Esophagus muscularis mucosa (tissue), 4 donors: ENCODE data around the gene TTLL1. TPM values are rescaled to one million over a fixed set of nuclear protein-coding genes. Genes with fewer than 3 reads are reported as not detected.

Experiments used
- DNase-seq: peaks from one replicate; pipeline ENCODE4 v3.0.0-alpha.2; 2017; ENCODE audit errors: extremely low spot score
- H3K27ac ChIP-seq, 4 donors: fragments of 200-600 bp; sonication (generic); replicated peaks in 1 of 4; 1 replicate in 3 of 4; 2 replicates in 1 of 4; pipeline ENCODE4 v1.5.1; 2016 to 2019; ENCODE audit warnings: mild to moderate bottlenecking in 1 of 4
- H3K27me3 ChIP-seq, 4 donors: fragments of 200-600 bp; sonication (generic); one replicate each; pipeline versions ENCODE4 v1.5.1 to v1.6.0; 2016 to 2019
- H3K36me3 ChIP-seq, 4 donors: fragments of 200-600 bp; sonication (generic); one replicate each; pipeline ENCODE4 v1.5.1; 2016 to 2019
- H3K4me1 ChIP-seq, 4 donors: fragments of 200-600 bp; sonication (generic); one replicate each; pipeline ENCODE4 v1.5.1; 2016 to 2019
- H3K4me3 ChIP-seq, 4 donors: fragments of 200-600 bp; sonication (generic); 1 replicate in 2 of 4; 2 replicates in 2 of 4; pipeline ENCODE4 v1.5.1; 2016 to 2019; ENCODE audit warnings: mild to moderate bottlenecking in 4 of 4, moderate library complexity in 1 of 4
- H3K9me3 ChIP-seq, 4 donors: fragments of 200-600 bp; sonication (generic); 1 replicate in 3 of 4; 2 replicates in 1 of 4; pipeline ENCODE4 v1.5.1; 2016 to 2019
- EP300 ChIP-seq: sonication (generic); formaldehyde crosslinking; IDR thresholded peaks from one replicate; pipeline ENCODE4 v1.6.1; 2017; ENCODE audit warnings: antibody characterized with exemption
- POLR2A ChIP-seq: fragments of 450-650 bp; IDR thresholded peaks from one replicate; pipeline ENCODE4 v1.6.1; 2017; ENCODE audit warnings: antibody characterized with exemption, moderate library complexity, mild to moderate bottlenecking, low read depth
- POLR2AphosphoS5 ChIP-seq, 2 donors: sonication (generic); formaldehyde crosslinking; IDR thresholded peaks; one replicate each; pipeline ENCODE4 v1.6.1; 2017; ENCODE audit warnings: antibody characterized with exemption in 2 of 2
- WGBS: methylation state at CpG from one replicate; pipeline ENCODE4 v1.1.5; 2018; 5-methylcytosine and 5-hydroxymethylcytosine counted together
- intact Hi-C: fragments of 100-400 bp; cut with DNase I; formaldehyde crosslinking; loops from one replicate; pipeline ENCODE4 v1.15.1; 2023
- total RNA-seq, 4 donors: library from RNA; depleted of rRNA; stranded (reverse); fragments of >200 nt; gene quantifications; one replicate each; pipeline versions ENCODE4 v1.1.0 to v1.2.1, GENCODE V29; 2016
- TF ChIP-seq, protein P1 (sequence below), 3 experiments: fragments of 200-600 bp in 2 of 3; fragments of 450-650 bp in 1 of 3; sonication (generic) in 2 of 3; IDR thresholded peaks; one replicate each; pipeline ENCODE4 v1.5.1; 2017 to 2019; ENCODE audit warnings: antibody characterized with exemption in 3 of 3, mild to moderate bottlenecking in 2 of 3, moderate library complexity in 1 of 3

The TTLL1 gene
- total RNA-seq, 4 donors from 2014 or later, result 2.8 to 7.3 (median 4.1) TPM

DNA sequence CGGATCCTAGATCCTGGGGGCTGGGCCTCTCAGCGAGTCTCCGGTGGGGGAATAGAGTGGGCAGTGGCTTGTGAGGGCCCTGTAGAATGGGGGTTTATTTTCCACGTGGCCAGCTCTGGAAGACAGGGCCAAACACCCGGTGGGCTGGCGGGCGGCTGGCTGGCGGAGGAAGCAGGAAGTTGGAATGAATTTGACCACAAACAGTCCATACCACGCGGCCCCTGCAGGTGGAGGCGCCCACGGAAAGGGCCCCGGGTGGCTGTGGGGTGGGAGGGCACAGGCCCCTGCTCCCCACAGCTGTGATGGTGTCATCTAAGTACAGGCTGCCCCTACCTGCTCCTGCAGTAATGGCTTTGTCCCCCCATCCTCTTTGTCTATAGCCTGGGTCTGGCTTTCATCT lies 38.9 kb upstream of the TTLL1 start:
- H3K27ac ChIP-seq, result no peak overlapping the region
- H3K36me3 ChIP-seq, result peaks cover 9 to 24% (median 14%) of the 10 kb centered on the region in 4 donors
- DNase-seq, result no peak
- H3K9me3 ChIP-seq, result no peaks in the 10 kb centered on the region
- intact Hi-C loops, result no loop called here
- H3K27me3 ChIP-seq, result no peaks in the 10 kb centered on the region
- peaks cover 0 to 10% (median 4%) of the 10 kb centered on the region in 4 donors for H3K4me1 ChIP-seq
- TF ChIP-seq EP300, result no peak
- TF ChIP-seq POLR2AphosphoS5 (IDR thresholded peaks at IDR 0.05), result no peak
- TF ChIP-seq, protein P1, sequence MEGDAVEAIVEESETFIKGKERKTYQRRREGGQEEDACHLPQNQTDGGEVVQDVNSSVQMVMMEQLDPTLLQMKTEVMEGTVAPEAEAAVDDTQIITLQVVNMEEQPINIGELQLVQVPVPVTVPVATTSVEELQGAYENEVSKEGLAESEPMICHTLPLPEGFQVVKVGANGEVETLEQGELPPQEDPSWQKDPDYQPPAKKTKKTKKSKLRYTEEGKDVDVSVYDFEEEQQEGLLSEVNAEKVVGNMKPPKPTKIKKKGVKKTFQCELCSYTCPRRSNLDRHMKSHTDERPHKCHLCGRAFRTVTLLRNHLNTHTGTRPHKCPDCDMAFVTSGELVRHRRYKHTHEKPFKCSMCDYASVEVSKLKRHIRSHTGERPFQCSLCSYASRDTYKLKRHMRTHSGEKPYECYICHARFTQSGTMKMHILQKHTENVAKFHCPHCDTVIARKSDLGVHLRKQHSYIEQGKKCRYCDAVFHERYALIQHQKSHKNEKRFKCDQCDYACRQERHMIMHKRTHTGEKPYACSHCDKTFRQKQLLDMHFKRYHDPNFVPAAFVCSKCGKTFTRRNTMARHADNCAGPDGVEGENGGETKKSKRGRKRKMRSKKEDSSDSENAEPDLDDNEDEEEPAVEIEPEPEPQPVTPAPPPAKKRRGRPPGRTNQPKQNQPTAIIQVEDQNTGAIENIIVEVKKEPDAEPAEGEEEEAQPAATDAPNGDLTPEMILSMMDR (IDR thresholded peaks at IDR 0.05), result no peak
- no peak overlapping the region for H3K4me3 ChIP-seq
- 81% methylated on average over 5 of the region's 13 CpGs for WGBS

DNA sequence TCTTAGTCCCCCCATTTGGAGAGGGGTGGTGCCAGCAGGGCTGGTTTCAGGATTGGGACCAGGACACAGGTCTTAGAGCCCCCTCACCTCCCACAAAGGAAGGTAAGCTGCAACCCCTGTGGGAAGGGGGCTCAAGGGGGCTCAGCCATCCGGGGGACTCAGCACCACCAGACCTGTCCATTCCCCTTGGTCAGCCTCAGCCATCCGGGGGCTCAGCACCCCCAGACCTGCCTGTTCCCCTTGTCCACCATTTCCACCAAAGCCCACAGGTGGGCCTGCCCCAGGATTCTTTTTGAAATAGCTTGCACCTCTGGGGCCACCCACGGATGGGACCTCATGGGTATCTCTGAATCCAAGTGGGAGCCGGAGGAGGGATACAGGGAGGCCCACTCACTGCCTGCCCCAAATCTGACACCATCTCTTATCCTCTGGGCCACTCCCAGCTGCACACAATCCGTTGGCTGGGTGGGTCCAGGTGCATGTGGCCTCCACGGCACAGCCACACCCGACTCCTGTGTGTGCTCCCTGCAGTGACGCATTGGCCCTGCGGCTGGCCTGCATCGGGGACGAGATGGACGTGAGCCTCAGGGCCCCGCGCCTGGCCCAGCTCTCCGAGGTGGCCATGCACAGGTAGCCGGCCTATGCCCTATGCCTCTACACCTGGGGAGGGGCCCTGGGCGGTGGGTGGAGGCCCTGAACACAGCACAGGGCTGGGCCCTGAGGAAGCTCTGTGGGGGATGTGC lies 38.1 kb upstream of the TTLL1 start:
- Histone ChIP-seq H3K27ac (no peak overlapping the region), H3K4me3 (no peak overlapping the region), H3K9me3 (no peaks in the 10 kb centered on the region), H3K36me3 (peaks cover 1 to 17% (median 6%) of the 10 kb centered on the region in 4 donors), H3K27me3 (no peaks in the 10 kb centered on the region), H3K4me1 (peaks cover 0 to 10% (median 3%) of the 10 kb centered on the region in 4 donors)
- no peak for TF ChIP-seq POLR2A
- TF ChIP-seq, protein P1 (IDR thresholded peaks at IDR 0.05), result no peak
- no peak for TF ChIP-seq POLR2AphosphoS5 (IDR thresholded peaks at IDR 0.05)
- TF ChIP-seq EP300, result no peak
- WGBS, result 86% methylated on average over 4 of the region's 17 CpGs
- no peak for DNase-seq
- intact Hi-C loops, result no loop called here

DNA sequence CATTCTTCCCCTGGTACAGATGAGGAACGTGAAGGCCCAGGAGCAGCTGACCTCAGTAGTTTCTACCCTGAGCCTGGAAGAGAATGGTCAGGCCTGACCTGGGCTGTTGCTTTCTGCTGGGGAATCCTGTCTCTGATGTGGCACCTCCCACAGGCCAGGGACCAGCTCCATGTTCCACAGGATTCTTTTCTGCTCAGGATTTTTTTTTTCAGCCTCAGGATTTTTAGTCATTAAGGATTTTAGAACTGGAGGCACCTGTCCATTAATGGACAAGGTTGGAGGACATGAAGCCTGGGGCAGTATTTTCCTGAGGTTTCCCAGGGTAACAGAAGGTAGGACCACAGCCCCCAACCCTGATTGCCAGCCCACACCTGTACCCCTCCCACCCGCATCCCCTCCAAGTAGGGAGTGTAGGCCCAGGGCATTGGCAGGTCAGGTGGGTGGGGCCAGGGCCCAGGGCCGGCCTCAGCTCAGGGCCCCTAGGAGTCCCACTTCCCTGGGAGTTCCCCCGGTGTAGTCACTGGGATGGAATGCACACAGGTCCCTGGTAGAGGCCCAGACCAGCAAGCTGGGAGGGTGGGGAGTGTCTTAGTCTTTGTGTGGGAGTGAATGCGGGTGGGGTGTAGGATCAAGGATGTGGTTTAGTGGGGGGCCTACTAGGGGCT lies 37.4 kb upstream of the TTLL1 start:
- Histone ChIP-seq H3K4me1 (peaks cover 0 to 4% (median 1%) of the 10 kb centered on the region in 4 donors), H3K27ac (no peak overlapping the region), H3K9me3 (no peaks in the 10 kb centered on the region), H3K27me3 (no peaks in the 10 kb centered on the region), H3K4me3 (no peak overlapping the region), H3K36me3 (peaks cover 0 to 10% (median 2%) of the 10 kb centered on the region in 4 donors)
- WGBS, result 64% methylated on average over 4 of the region's 5 CpGs
- no peak for TF ChIP-seq EP300
- no peak for TF ChIP-seq POLR2AphosphoS5 (IDR thresholded peaks at IDR 0.05)
- TF ChIP-seq, protein P1 (IDR thresholded peaks at IDR 0.05), result no peak
- no peak for TF ChIP-seq POLR2A
- intact Hi-C loops, result no loop called here
- DNase-seq, result no peak

DNA sequence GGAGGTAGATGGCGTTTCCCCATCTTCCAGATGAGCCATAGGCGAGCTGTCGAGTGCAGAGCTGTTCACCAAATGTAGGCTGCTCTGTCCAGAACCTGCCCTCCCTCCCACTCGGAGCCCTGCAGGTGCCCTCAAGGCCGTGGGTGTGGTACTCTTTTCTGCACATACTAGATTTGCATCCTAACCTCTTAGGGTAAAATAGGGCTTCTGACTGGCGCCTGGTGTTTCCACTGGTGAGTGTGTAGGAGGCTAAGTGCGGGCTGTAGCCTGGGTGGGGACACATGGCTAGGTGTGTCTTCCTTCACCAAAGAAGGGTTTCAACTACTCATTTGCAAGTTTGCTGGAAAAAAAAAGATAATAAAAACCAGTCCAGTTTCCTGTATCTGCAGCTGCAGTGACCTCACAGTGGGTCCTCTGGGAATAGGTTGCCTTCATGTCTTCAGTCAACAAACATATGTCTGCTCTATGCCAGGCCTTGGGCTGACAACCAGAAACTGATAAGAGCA lies 29.8 kb upstream of the TTLL1 start:
- no peak for DNase-seq
- Histone ChIP-seq H3K27ac (no peak overlapping the region), H3K4me3 (no peak overlapping the region), H3K9me3 (no peaks in the 10 kb centered on the region), H3K27me3 (peaks cover 0 to 40% (median 0%) of the 10 kb centered on the region in 4 donors), H3K4me1 (no peaks in the 10 kb centered on the region), H3K36me3 (no peaks in the 10 kb centered on the region)
- 71% methylated on average over 7 of the region's 7 CpGs for WGBS
- intact Hi-C loops, result no loop called here
- no peak for TF ChIP-seq EP300
- TF ChIP-seq, protein P1 (IDR thresholded peaks at IDR 0.05), result no peak
- TF ChIP-seq POLR2A, result no peak
- TF ChIP-seq POLR2AphosphoS5 (IDR thresholded peaks at IDR 0.05), result no peak
